Retinal pigment epithelial cell (primary cell): Measurements from ENCODE around the gene GTF2E1.

Source experiments
- DNase-seq: peaks from one replicate; pipeline ENCODE4 v3.0.0-alpha.2; 2010; ENCODE audit warnings: low read depth
- H3K4me3 ChIP-seq: 2 replicates; pipeline ENCODE4 v1.5.1; 2011; ENCODE audit warnings: mild to moderate bottlenecking, low read length, control low read depth, moderate library complexity
- TF ChIP-seq, protein P1 (sequence below): conservative IDR thresholded peaks from 2 replicates; pipeline ENCODE4 v1.5.1; 2011; ENCODE audit warnings: low read depth, low read length, control low read depth, inconsistent platforms

Gene GTF2E1

DNA sequence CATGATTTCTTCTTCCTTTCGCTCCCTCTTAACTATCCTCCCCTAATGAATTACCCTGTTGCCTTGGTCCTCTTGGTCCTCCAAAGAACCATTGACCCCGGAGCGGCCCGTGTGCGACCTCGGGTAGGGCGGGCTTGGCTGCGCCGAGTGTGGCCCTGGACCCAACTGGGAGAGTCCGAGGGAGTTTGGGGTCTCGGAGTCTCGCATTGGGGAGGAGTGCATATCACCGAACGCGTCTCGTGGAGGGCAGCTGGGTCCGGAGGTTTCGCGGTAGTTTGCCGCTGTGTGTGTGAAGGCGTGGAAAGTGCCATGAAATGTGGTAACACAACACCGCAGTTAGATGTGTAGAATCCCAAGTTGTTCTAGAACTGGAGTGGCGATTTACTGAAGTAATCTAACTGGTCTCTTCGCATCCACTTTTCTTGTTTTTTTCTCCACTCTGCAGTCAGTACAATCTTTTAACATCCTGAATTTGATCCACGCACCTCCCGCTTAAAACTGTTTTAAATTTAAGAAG lies 363 bp downstream of the GTF2E1 start:
- DNase-seq = no peak
- TF ChIP-seq, protein P1, sequence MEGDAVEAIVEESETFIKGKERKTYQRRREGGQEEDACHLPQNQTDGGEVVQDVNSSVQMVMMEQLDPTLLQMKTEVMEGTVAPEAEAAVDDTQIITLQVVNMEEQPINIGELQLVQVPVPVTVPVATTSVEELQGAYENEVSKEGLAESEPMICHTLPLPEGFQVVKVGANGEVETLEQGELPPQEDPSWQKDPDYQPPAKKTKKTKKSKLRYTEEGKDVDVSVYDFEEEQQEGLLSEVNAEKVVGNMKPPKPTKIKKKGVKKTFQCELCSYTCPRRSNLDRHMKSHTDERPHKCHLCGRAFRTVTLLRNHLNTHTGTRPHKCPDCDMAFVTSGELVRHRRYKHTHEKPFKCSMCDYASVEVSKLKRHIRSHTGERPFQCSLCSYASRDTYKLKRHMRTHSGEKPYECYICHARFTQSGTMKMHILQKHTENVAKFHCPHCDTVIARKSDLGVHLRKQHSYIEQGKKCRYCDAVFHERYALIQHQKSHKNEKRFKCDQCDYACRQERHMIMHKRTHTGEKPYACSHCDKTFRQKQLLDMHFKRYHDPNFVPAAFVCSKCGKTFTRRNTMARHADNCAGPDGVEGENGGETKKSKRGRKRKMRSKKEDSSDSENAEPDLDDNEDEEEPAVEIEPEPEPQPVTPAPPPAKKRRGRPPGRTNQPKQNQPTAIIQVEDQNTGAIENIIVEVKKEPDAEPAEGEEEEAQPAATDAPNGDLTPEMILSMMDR = no peak
- H3K4me3 ChIP-seq = peak overlapping the region; percentile 99

DNA sequence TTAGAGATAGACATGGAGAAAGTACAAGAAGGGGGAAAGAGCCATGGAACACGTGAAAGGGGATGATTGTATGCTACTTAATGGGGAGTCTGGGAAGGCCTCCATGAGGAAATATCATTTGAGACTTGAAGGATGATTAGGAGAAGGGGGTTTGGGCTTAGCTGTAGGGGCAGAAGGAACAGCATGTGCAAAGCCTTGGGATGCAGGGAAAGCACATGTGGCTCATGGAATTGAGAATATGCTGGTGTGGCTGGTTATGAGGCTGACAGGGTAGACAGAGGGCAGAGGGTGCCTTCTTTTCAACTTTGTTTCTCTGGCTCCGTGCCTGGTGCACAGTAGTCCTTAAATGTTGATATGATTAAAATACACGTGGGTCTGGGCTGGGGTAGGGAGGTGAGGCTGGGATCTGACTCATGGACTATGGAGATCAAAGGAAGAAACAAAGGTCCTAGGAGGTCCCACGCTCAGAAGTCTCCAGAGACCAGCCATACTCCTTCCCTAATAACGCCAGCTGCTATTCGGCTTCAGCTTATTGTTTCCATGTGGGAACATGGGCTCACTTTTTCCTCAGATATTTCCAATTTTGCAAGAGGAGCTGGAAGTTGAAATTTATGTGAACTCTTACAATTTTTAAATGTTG lies 1.1 kb downstream of the GTF2E1 start:
- no peak for DNase-seq
- TF ChIP-seq, protein P1 = no peak
- peak overlapping the region; percentile 99 for H3K4me3 ChIP-seq

- no peak overlapping the region for H3K4me3 ChIP-seq
- TF ChIP-seq, protein P1 = no peak
- no peak for DNase-seq
Observed at GRCh38 chr3:120745466-120745865, 2.9 kb downstream of the GTF2E1 start.

DNA sequence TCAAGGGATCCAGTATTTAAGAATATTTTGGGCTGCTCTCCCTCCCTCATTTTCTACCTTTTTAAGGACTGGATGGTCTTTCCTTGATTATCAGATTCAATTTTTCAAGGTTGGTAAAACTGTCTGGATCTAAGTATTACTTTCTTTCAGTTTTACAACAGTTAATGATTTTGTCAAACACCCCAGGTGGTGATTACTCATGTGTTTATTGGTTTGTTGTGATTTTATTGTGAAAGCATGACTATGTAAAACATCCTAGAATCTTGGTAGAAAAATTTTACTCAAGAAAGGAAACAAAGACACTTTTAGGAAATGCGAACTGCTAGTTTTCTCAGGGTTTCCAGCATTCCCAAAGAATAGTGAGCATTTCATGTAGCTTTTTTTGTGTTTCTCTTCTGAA lies 7.3 kb downstream of the GTF2E1 start:
- H3K4me3 ChIP-seq = no peak overlapping the region
- DNase-seq = no peak
- TF ChIP-seq, protein P1 = no peak

- TF ChIP-seq, protein P1 = no peak
Observed at GRCh38 chr3:120752230-120752629, 9.7 kb downstream of the GTF2E1 start.

DNA sequence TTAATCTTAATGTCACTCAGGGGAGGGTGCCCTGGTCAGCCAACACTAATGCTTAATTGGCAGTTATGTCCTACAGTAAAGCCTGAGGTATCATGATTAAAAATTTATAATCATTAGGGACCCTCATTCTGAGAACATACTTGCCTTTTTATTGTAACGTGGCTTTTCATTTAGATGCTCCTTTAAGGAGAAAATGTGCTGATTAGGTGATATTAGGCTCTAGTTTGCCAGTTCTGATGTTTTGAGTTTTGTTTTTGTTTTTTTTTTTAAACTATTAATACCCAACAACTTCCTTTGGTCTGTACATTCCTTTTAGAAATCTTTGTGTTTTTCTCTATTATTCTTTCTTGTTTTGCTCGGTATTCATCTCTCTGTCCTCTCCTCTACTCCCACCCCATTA lies 10.3 kb downstream of the GTF2E1 start:
- TF ChIP-seq, protein P1 = no peak
- H3K4me3 ChIP-seq = no peak overlapping the region
- DNase-seq = no peak

More at GRCh38 chr3:120752230-120752629, 9.7 kb downstream of the GTF2E1 start:
- DNase-seq = no peak
- no peak overlapping the region for H3K4me3 ChIP-seq

GRCh38 chr3:120753810-120754209 lies 11.3 kb downstream of the GTF2E1 start:
- TF ChIP-seq, protein P1 = no peak
- no peak for DNase-seq
- no peak overlapping the region for H3K4me3 ChIP-seq
